SHP77 treated with DMSO at 0.1 percent for 48 hours (cell line): ENCODE results near the gene PI4K2B.
"Not testable (repeated sequence)": the region's sequence is repeated elsewhere in the genome, so short reads cannot be mapped to it uniquely, and the experiment has no call there.

Source experiments
- DNase-seq: peaks from one replicate; lab custom pipeline; 2025; lab: John Stamatoyannopoulos, UW

The PI4K2B gene

GRCh38 chr4:25233737-25234389, at the start of gene PI4K2B:
Gene PI4K2B (plus strand): TSS chr4:25234033. CDS start chr4:25234164, 131 bp downstream.
- DNase-seq = peak; percentile 30

- no peak for DNase-seq
These were observed 49.8 kb upstream of the PI4K2B start for GRCh38 chr4:25184056-25184455.

- DNase-seq = no peak
These were observed 43.4 kb upstream of the PI4K2B start for GRCh38 chr4:25190407-25190806.

GRCh38 chr4:25198713-25199112, 35.1 kb upstream of the PI4K2B start:
- DNase-seq = no peak

GRCh38 chr4:25207997-25208396, 25.8 kb upstream of the PI4K2B start:
- no peak for DNase-seq

GRCh38 chr4:25209702-25210101, 24.1 kb upstream of the PI4K2B start:
- no peak for DNase-seq

- DNase-seq = no peak
These were observed 22.1 kb upstream of the PI4K2B start for GRCh38 chr4:25211721-25212120.

- DNase-seq = no peak
These were observed 21.0 kb upstream of the PI4K2B start for GRCh38 chr4:25212822-25213221.

- no peak for DNase-seq
These were observed 20.4 kb upstream of the PI4K2B start for GRCh38 chr4:25213347-25213979.

GRCh38 chr4:25214750-25215149, 19.1 kb upstream of the PI4K2B start:
- DNase-seq = not testable (repeated sequence)

- DNase-seq = no peak
These were observed 18.3 kb upstream of the PI4K2B start for GRCh38 chr4:25215511-25215910.

- DNase-seq = no peak
These were observed 12.5 kb upstream of the PI4K2B start for GRCh38 chr4:25221377-25221776.

GRCh38 chr4:25223802-25224375, 9.9 kb upstream of the PI4K2B start:
- DNase-seq = no peak

- DNase-seq = no peak
These were observed 4.0 kb upstream of the PI4K2B start for GRCh38 chr4:25229804-25230203.

- no peak for DNase-seq
These were observed 639 bp upstream of the PI4K2B start for GRCh38 chr4:25233194-25233593.

- peak; percentile 6 for DNase-seq
These were observed 847 bp downstream of the PI4K2B start for GRCh38 chr4:25234390-25235370.

GRCh38 chr4:25235401-25235800, 1.6 kb downstream of the PI4K2B start:
- no peak for DNase-seq

- not testable (repeated sequence) for DNase-seq
These were observed 2.2 kb downstream of the PI4K2B start for GRCh38 chr4:25236030-25236429.

GRCh38 chr4:25236971-25237370, 3.1 kb downstream of the PI4K2B start:
- no peak for DNase-seq

- no peak for DNase-seq
These were observed 4.2 kb downstream of the PI4K2B start for GRCh38 chr4:25238052-25238451.

GRCh38 chr4:25239528-25239927, 5.7 kb downstream of the PI4K2B start:
- DNase-seq = not testable (repeated sequence)

GRCh38 chr4:25240754-25241210, 6.9 kb downstream of the PI4K2B start:
- DNase-seq = not testable (repeated sequence)
